Activated CD8-positive, alpha-beta T cell treated with anti-CD3 and anti-CD28 coated beads, Interleukin-2, amount 10 ng/mL, durations not matched to agents 7 days and 5 days (primary cell): Measurements from ENCODE around the gene ABCA12. TPM values are rescaled to one million over a fixed set of nuclear protein-coding genes. Genes with fewer than 3 reads are reported as not detected.

Experiments used
- ATAC-seq: fragments of 150-1000 bp; cut with Tn5 transposase; one replicate; pipeline ENCODE4 v1.10.0; 2021; ENCODE audit warnings: moderate library complexity
- CTCF ChIA-PET: fragments of 350-600 bp; sonication (Branson Sonifier 250); formaldehyde crosslinking; loops from one replicate; lab custom pipeline; 2021; ENCODE audit warnings: antibody characterized with exemption; lab: Charles Lee
- POLR2A ChIA-PET: fragments of 350-600 bp; sonication (Branson Sonifier 250); formaldehyde crosslinking; loops from one replicate; lab custom pipeline; 2021; ENCODE audit warnings: antibody characterized with exemption; lab: Charles Lee
- DNase-seq: peaks from one replicate; pipeline ENCODE4 v3.0.0-alpha.2; 2020
- H3K27ac Mint-ChIP-seq: one replicate; pipeline ENCODE4 v1.8.0; 2021; ENCODE audit warnings: mild to moderate bottlenecking, mixed read lengths
- H3K27me3 Mint-ChIP-seq: one replicate; pipeline ENCODE4 v1.8.0; 2021; ENCODE audit warnings: low read depth, mixed read lengths
- H3K36me3 Mint-ChIP-seq: one replicate; pipeline ENCODE4 v1.8.0; 2021; ENCODE audit warnings: low read depth, mixed read lengths
- H3K4me1 Mint-ChIP-seq: one replicate; pipeline ENCODE4 v1.8.0; 2021; ENCODE audit warnings: low read depth, mixed read lengths
- H3K4me3 Mint-ChIP-seq: one replicate; pipeline ENCODE4 v1.8.0; 2021; ENCODE audit warnings: mild to moderate bottlenecking, mixed read lengths
- H3K9me3 Mint-ChIP-seq: one replicate; pipeline ENCODE4 v1.8.0; 2022; ENCODE audit warnings: mixed read lengths; ENCODE audit not compliant: insufficient read depth
- total RNA-seq, 2 experiments: library from RNA; stranded (reverse); gene quantifications; one replicate each; pipeline ENCODE4 v1.2.3, GENCODE V29; 2021

ABCA12 gene
- total RNA-seq, 2 experiments from 2014 or later, result not detected

GRCh38 chr2:215060861-215061536, 77.4 kb downstream of the ABCA12 start:
- CTCF ChIA-PET, result no interaction called here
- no peaks in the 10 kb centered on the region for H3K27me3 Mint-ChIP-seq
- H3K4me1 Mint-ChIP-seq, result no peaks in the 10 kb centered on the region
- no peak for ATAC-seq
- no peaks in the 10 kb centered on the region for H3K9me3 Mint-ChIP-seq
- POLR2A ChIA-PET, result no interaction called here
- H3K4me3 Mint-ChIP-seq, result no peak overlapping the region
- no peak overlapping the region for H3K27ac Mint-ChIP-seq
- no peaks in the 10 kb centered on the region for H3K36me3 Mint-ChIP-seq
- DNase-seq, result no peak

- no peak overlapping the region for H3K27ac Mint-ChIP-seq
- H3K27me3 Mint-ChIP-seq, result no peaks in the 10 kb centered on the region
- H3K4me3 Mint-ChIP-seq, result no peak overlapping the region
- no peaks in the 10 kb centered on the region for H3K4me1 Mint-ChIP-seq
- ATAC-seq (no peak), DNase-seq (no peak)
- ChIA-PET CTCF (no interaction called here), POLR2A (no interaction called here)
- H3K9me3 Mint-ChIP-seq, result no peaks in the 10 kb centered on the region
- H3K36me3 Mint-ChIP-seq, result no peaks in the 10 kb centered on the region
Observed at GRCh38 chr2:215059724-215060123, 78.7 kb downstream of the ABCA12 start.

- H3K27ac Mint-ChIP-seq, result no peak overlapping the region
- CTCF ChIA-PET, result no interaction called here
- ATAC-seq, result no peak
- no peaks in the 10 kb centered on the region for H3K27me3 Mint-ChIP-seq
- H3K9me3 Mint-ChIP-seq, result no peaks in the 10 kb centered on the region
- H3K4me1 Mint-ChIP-seq, result no peaks in the 10 kb centered on the region
- DNase-seq, result no peak
- H3K4me3 Mint-ChIP-seq, result no peak overlapping the region
- POLR2A ChIA-PET, result no interaction called here
- H3K36me3 Mint-ChIP-seq, result no peaks in the 10 kb centered on the region
Observed at GRCh38 chr2:215055891-215056290, 82.5 kb downstream of the ABCA12 start.

- H3K9me3 Mint-ChIP-seq, result no peaks in the 10 kb centered on the region
- CTCF ChIA-PET, result no interaction called here
- H3K4me3 Mint-ChIP-seq, result no peak overlapping the region
- H3K27ac Mint-ChIP-seq, result no peak overlapping the region
- no peaks in the 10 kb centered on the region for H3K36me3 Mint-ChIP-seq
- H3K27me3 Mint-ChIP-seq, result no peaks in the 10 kb centered on the region
- POLR2A ChIA-PET, result no interaction called here
- no peaks in the 10 kb centered on the region for H3K4me1 Mint-ChIP-seq
- ATAC-seq, result no peak
- DNase-seq, result no peak
Observed at GRCh38 chr2:215052810-215053209, 85.6 kb downstream of the ABCA12 start.

GRCh38 chr2:215052404-215052803, 86.0 kb downstream of the ABCA12 start:
- ChIA-PET POLR2A (no interaction called here), CTCF (no interaction called here)
- Mint-ChIP-seq H3K36me3 (no peaks in the 10 kb centered on the region), H3K4me3 (no peak overlapping the region), H3K27ac (no peak overlapping the region), H3K9me3 (no peaks in the 10 kb centered on the region), H3K4me1 (no peaks in the 10 kb centered on the region), H3K27me3 (no peaks in the 10 kb centered on the region)
- DNase-seq, result no peak
- no peak for ATAC-seq

GRCh38 chr2:215049341-215049740, 89.1 kb downstream of the ABCA12 start:
- Mint-ChIP-seq H3K4me1 (no peaks in the 10 kb centered on the region), H3K27me3 (no peaks in the 10 kb centered on the region), H3K4me3 (no peak overlapping the region), H3K36me3 (no peaks in the 10 kb centered on the region), H3K27ac (no peak overlapping the region), H3K9me3 (no peaks in the 10 kb centered on the region)
- POLR2A ChIA-PET, result no interaction called here
- DNase-seq (no peak), ATAC-seq (no peak)
- CTCF ChIA-PET, result no interaction called here

GRCh38 chr2:215038421-215038820, 100.0 kb downstream of the ABCA12 start:
- Mint-ChIP-seq H3K27me3 (no peaks in the 10 kb centered on the region), H3K4me3 (no peak overlapping the region), H3K36me3 (no peaks in the 10 kb centered on the region), H3K27ac (no peak overlapping the region), H3K9me3 (no peaks in the 10 kb centered on the region), H3K4me1 (no peaks in the 10 kb centered on the region)
- ChIA-PET CTCF (no interaction called here), POLR2A (no interaction called here)
- no peak for DNase-seq
- no peak for ATAC-seq

- no peaks in the 10 kb centered on the region for H3K9me3 Mint-ChIP-seq
- no peak overlapping the region for H3K4me3 Mint-ChIP-seq
- DNase-seq (no peak), ATAC-seq (no peak)
- H3K27ac Mint-ChIP-seq, result no peak overlapping the region
- ChIA-PET POLR2A (no interaction called here), CTCF (no interaction called here)
- H3K27me3 Mint-ChIP-seq, result no peaks in the 10 kb centered on the region
- no peaks in the 10 kb centered on the region for H3K36me3 Mint-ChIP-seq
- no peaks in the 10 kb centered on the region for H3K4me1 Mint-ChIP-seq
Observed at GRCh38 chr2:215036314-215036713, 102.1 kb downstream of the ABCA12 start.

GRCh38 chr2:215034154-215034553, 104.3 kb downstream of the ABCA12 start:
- no peaks in the 10 kb centered on the region for H3K36me3 Mint-ChIP-seq
- no peak overlapping the region for H3K4me3 Mint-ChIP-seq
- no peak overlapping the region for H3K27ac Mint-ChIP-seq
- ATAC-seq (no peak), DNase-seq (no peak)
- ChIA-PET POLR2A (no interaction called here), CTCF (no interaction called here)
- no peaks in the 10 kb centered on the region for H3K27me3 Mint-ChIP-seq
- H3K9me3 Mint-ChIP-seq, result no peaks in the 10 kb centered on the region
- no peaks in the 10 kb centered on the region for H3K4me1 Mint-ChIP-seq

GRCh38 chr2:215032153-215032552, 106.3 kb downstream of the ABCA12 start:
- Mint-ChIP-seq H3K27ac (no peak overlapping the region), H3K4me3 (no peak overlapping the region), H3K4me1 (no peaks in the 10 kb centered on the region), H3K36me3 (no peaks in the 10 kb centered on the region), H3K27me3 (no peaks in the 10 kb centered on the region), H3K9me3 (no peaks in the 10 kb centered on the region)
- DNase-seq (no peak), ATAC-seq (no peak)
- CTCF ChIA-PET, result no interaction called here
- POLR2A ChIA-PET, result no interaction called here

GRCh38 chr2:215031321-215031720, 107.1 kb downstream of the ABCA12 start:
- no peak overlapping the region for H3K4me3 Mint-ChIP-seq
- no peak for ATAC-seq
- no peaks in the 10 kb centered on the region for H3K4me1 Mint-ChIP-seq
- H3K9me3 Mint-ChIP-seq, result no peaks in the 10 kb centered on the region
- no peaks in the 10 kb centered on the region for H3K36me3 Mint-ChIP-seq
- no peak for DNase-seq
- H3K27ac Mint-ChIP-seq, result no peak overlapping the region
- no peaks in the 10 kb centered on the region for H3K27me3 Mint-ChIP-seq
- ChIA-PET POLR2A (no interaction called here), CTCF (no interaction called here)

GRCh38 chr2:215029936-215030335, 108.5 kb downstream of the ABCA12 start:
- H3K27me3 Mint-ChIP-seq, result no peaks in the 10 kb centered on the region
- ChIA-PET POLR2A (no interaction called here), CTCF (no interaction called here)
- H3K4me3 Mint-ChIP-seq, result no peak overlapping the region
- H3K27ac Mint-ChIP-seq, result no peak overlapping the region
- no peak for ATAC-seq
- DNase-seq, result no peak
- no peaks in the 10 kb centered on the region for H3K4me1 Mint-ChIP-seq
- no peaks in the 10 kb centered on the region for H3K9me3 Mint-ChIP-seq
- no peaks in the 10 kb centered on the region for H3K36me3 Mint-ChIP-seq

GRCh38 chr2:215028231-215028630, 110.2 kb downstream of the ABCA12 start:
- CTCF ChIA-PET, result interaction anchor here (0.7 kb wide), 1 partner anchor 15 kb away, joined by 3 read pairs; no protein-coding TSS in a partner anchor
- POLR2A ChIA-PET, result no interaction called here
- no peaks in the 10 kb centered on the region for H3K4me1 Mint-ChIP-seq
- H3K36me3 Mint-ChIP-seq, result no peaks in the 10 kb centered on the region
- DNase-seq (no peak), ATAC-seq (no peak)
- H3K4me3 Mint-ChIP-seq, result no peak overlapping the region
- H3K27ac Mint-ChIP-seq, result no peak overlapping the region
- no peaks in the 10 kb centered on the region for H3K27me3 Mint-ChIP-seq
- H3K9me3 Mint-ChIP-seq, result no peaks in the 10 kb centered on the region
